Glutamatergic neuron (in vitro differentiated cells): Measurements from ENCODE around the gene CST1. TPM values are rescaled to one million over a fixed set of nuclear protein-coding genes. Genes with fewer than 3 reads are reported as not detected.
A peak's percentile ranks its signal among the peaks of the same experiment; 100 is the strongest.
"Not testable (repeated sequence)": the region's sequence is repeated elsewhere in the genome, so short reads cannot be mapped to it uniquely, and the experiment has no call there.

Source experiments
- DNase-seq: peaks from one replicate; pipeline ENCODE4 v3.0.0; 2022
- H3K27ac Mint-ChIP-seq: one replicate; pipeline ENCODE4 v1.8.0; 2020; ENCODE audit warnings: mild to moderate bottlenecking, mixed read lengths, inconsistent platforms; ENCODE audit not compliant: unreplicated experiment
- H3K27me3 Mint-ChIP-seq: one replicate; pipeline ENCODE4 v1.8.0; 2020; ENCODE audit warnings: mild to moderate bottlenecking, moderate library complexity, mixed read lengths, inconsistent platforms; ENCODE audit not compliant: unreplicated experiment
- H3K36me3 Mint-ChIP-seq: one replicate; pipeline ENCODE4 v1.8.0; 2020; ENCODE audit warnings: mild to moderate bottlenecking, mixed read lengths, inconsistent platforms; ENCODE audit not compliant: unreplicated experiment
- H3K4me1 Mint-ChIP-seq: one replicate; pipeline ENCODE4 v1.8.0; 2020; ENCODE audit warnings: mild to moderate bottlenecking, low read depth, mixed read lengths, inconsistent platforms; ENCODE audit not compliant: unreplicated experiment
- H3K4me3 Mint-ChIP-seq: one replicate; pipeline ENCODE4 v1.8.0; 2020; ENCODE audit warnings: mild to moderate bottlenecking, mixed read lengths, inconsistent platforms; ENCODE audit not compliant: unreplicated experiment
- H3K9me3 Mint-ChIP-seq: one replicate; pipeline ENCODE4 v1.8.0; 2020; ENCODE audit warnings: mild to moderate bottlenecking, moderate library complexity, mixed read lengths, inconsistent platforms; ENCODE audit not compliant: unreplicated experiment
- long read RNA-seq: library from polyadenylated mRNA; unstranded; transcript quantifications from one replicate; pipeline ENCODE4 v2.0.0, GENCODE V29; 2020; ENCODE audit not compliant: unreplicated experiment
- total RNA-seq: library from RNA; stranded (reverse); fragmentation: NEBNext Ultra II Directional; extraction: Animal tissue kit (Norgen Biotek cat#: 25700); gene quantifications from one replicate; pipeline ENCODE4 v1.2.1, GENCODE V29; 2021; ENCODE audit not compliant: unreplicated experiment
- TF ChIP-seq, protein P1 (sequence below): fragments of 200-600 bp; sonication (generic); IDR thresholded peaks from one replicate; pipeline ENCODE4 v1.5.0; 2021; ENCODE audit not compliant: partially characterized antibody, unreplicated experiment

The CST1 gene, protein sequence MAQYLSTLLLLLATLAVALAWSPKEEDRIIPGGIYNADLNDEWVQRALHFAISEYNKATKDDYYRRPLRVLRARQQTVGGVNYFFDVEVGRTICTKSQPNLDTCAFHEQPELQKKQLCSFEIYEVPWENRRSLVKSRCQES
- not detected for total RNA-seq
- long read RNA-seq: 0 reads

GRCh38 chr20:23750786-23751185 is at the start of gene CST1:
Gene CST1, minus strand, starts transcription at chr20:23750935. Its CDS starts 69 bp downstream, at chr20:23750866.
- H3K36me3 Mint-ChIP-seq, H3K27ac Mint-ChIP-seq, H3K27me3 Mint-ChIP-seq, H3K9me3 Mint-ChIP-seq, H3K4me1 Mint-ChIP-seq, H3K4me3 Mint-ChIP-seq, DNase-seq: not testable (repeated sequence)

- H3K27me3 Mint-ChIP-seq, H3K27ac Mint-ChIP-seq, H3K4me1 Mint-ChIP-seq, H3K9me3 Mint-ChIP-seq, H3K4me3 Mint-ChIP-seq, H3K36me3 Mint-ChIP-seq: not testable (repeated sequence)
- DNase-seq: peak; percentile 69
- TF ChIP-seq, protein P1, sequence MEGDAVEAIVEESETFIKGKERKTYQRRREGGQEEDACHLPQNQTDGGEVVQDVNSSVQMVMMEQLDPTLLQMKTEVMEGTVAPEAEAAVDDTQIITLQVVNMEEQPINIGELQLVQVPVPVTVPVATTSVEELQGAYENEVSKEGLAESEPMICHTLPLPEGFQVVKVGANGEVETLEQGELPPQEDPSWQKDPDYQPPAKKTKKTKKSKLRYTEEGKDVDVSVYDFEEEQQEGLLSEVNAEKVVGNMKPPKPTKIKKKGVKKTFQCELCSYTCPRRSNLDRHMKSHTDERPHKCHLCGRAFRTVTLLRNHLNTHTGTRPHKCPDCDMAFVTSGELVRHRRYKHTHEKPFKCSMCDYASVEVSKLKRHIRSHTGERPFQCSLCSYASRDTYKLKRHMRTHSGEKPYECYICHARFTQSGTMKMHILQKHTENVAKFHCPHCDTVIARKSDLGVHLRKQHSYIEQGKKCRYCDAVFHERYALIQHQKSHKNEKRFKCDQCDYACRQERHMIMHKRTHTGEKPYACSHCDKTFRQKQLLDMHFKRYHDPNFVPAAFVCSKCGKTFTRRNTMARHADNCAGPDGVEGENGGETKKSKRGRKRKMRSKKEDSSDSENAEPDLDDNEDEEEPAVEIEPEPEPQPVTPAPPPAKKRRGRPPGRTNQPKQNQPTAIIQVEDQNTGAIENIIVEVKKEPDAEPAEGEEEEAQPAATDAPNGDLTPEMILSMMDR: peak; percentile 85
Measured at GRCh38 chr20:23799216-23799847, 48.6 kb upstream of the CST1 start.

DNA sequence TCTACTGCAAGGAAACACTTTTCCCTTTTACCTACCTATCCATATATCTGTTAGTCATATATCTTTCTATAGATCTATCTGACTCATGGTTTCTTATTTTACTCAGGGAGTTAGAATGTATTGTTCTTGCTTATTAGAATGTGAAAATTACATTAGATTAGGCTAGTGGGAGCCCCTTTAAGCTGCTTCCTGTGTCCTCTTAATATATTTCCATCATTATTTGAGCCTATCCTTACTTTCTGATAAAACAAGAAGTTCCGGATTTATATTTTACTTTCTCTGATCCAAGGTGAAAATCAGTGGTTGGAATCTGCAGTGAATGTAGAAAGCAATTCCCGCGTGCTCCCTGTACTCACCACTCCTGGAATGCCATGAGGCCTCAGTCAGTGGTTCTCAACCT is 44.8 kb upstream of the CST1 start:
- TF ChIP-seq, protein P1: no peak
- no peak for DNase-seq
- peaks cover 4% of the 10 kb centered on the region for H3K9me3 Mint-ChIP-seq
- H3K4me3 Mint-ChIP-seq: no peak overlapping the region
- H3K4me1 Mint-ChIP-seq: no peaks in the 10 kb centered on the region
- no peaks in the 10 kb centered on the region for H3K36me3 Mint-ChIP-seq
- H3K27me3 Mint-ChIP-seq: peaks cover 4% of the 10 kb centered on the region
- no peak overlapping the region for H3K27ac Mint-ChIP-seq

- Mint-ChIP-seq H3K4me1 (no peaks in the 10 kb centered on the region), H3K27me3 (peaks cover 4% of the 10 kb centered on the region), H3K9me3 (peaks cover 4% of the 10 kb centered on the region), H3K27ac (no peak overlapping the region), H3K4me3 (no peak overlapping the region), H3K36me3 (no peaks in the 10 kb centered on the region)
- DNase-seq: no peak
- TF ChIP-seq, protein P1: no peak
Measured at GRCh38 chr20:23794841-23795240, 44.1 kb upstream of the CST1 start.

- peaks cover 4% of the 10 kb centered on the region for H3K9me3 Mint-ChIP-seq
- H3K36me3 Mint-ChIP-seq: no peaks in the 10 kb centered on the region
- no peak for DNase-seq
- peaks cover 4% of the 10 kb centered on the region for H3K27me3 Mint-ChIP-seq
- no peaks in the 10 kb centered on the region for H3K4me1 Mint-ChIP-seq
- H3K27ac Mint-ChIP-seq: no peak overlapping the region
- TF ChIP-seq, protein P1: no peak
- no peak overlapping the region for H3K4me3 Mint-ChIP-seq
Measured at GRCh38 chr20:23794065-23794464, 43.3 kb upstream of the CST1 start.
